Caco-2 (cell line): ENCODE data around the gene TMEM117. TPM values are rescaled to one million over a fixed set of nuclear protein-coding genes. Genes with fewer than 3 reads are reported as not detected.

Experiments
- BruUV-seq: library from RNA; stranded (reverse); fragments of 400-500 nt; replicated peaks from 2 replicates; lab custom pipeline; 2021; lab: Mats Ljungman, UMichigan
- CTCF ChIA-PET: fragments of 300-600 bp; sonication (Branson Sonifier 250); formaldehyde crosslinking; loops from one replicate; lab custom pipeline; 2022; ENCODE audit warnings: antibody characterized with exemption; lab: Charles Lee
- POLR2A ChIA-PET: fragments of 300-600 bp; sonication (Branson Sonifier 250); formaldehyde crosslinking; loops from one replicate; lab custom pipeline; 2022; ENCODE audit warnings: antibody characterized with exemption; lab: Charles Lee
- DNase-seq, 2 experiments: peaks; one replicate each; pipeline versions ENCODE4 v3.0.0 to v3.0.0-alpha.2; 2020 to 2022
- H3K27me3 ChIP-seq: replicated peaks from 2 replicates; pipeline ENCODE4 v1.6.0; 2011; ENCODE audit warnings: low read length; ENCODE audit not compliant: control insufficient read depth, insufficient read depth
- H3K36me3 ChIP-seq: 2 replicates; pipeline ENCODE4 v1.5.1; 2011; ENCODE audit warnings: low read length; ENCODE audit not compliant: control insufficient read depth, insufficient read depth
- H3K4me1 ChIP-seq: fragments of 250-450 bp; sonication (Bioruptor Pico); 2 replicates; pipeline ENCODE4 v1.5.1; 2020; ENCODE audit warnings: mild to moderate bottlenecking
- H3K4me3 ChIP-seq: 2 replicates; pipeline ENCODE4 v1.5.1; 2011; ENCODE audit warnings: low read depth, mild to moderate bottlenecking, control low read depth, low read length
- H3K9me3 ChIP-seq: fragments of 250-450 bp; sonication (Bioruptor Pico); 2 replicates; pipeline ENCODE4 v1.5.1; 2020; ENCODE audit warnings: mild to moderate bottlenecking, moderate library complexity
- H3K27ac Mint-ChIP-seq: one replicate; pipeline ENCODE4 v1.8.0; 2022; ENCODE audit warnings: mixed read lengths; ENCODE audit not compliant: unreplicated experiment
- H3K27me3 Mint-ChIP-seq: one replicate; pipeline ENCODE4 v1.8.0; 2022; ENCODE audit warnings: mixed read lengths; ENCODE audit not compliant: insufficient read depth, unreplicated experiment
- H3K36me3 Mint-ChIP-seq: one replicate; pipeline ENCODE4 v1.8.0; 2022; ENCODE audit warnings: mild to moderate bottlenecking, mixed read lengths; ENCODE audit not compliant: insufficient read depth, unreplicated experiment
- H3K4me1 Mint-ChIP-seq: one replicate; pipeline ENCODE4 v1.8.0; 2022; ENCODE audit warnings: low read depth, mixed read lengths; ENCODE audit not compliant: unreplicated experiment
- H3K4me3 Mint-ChIP-seq: one replicate; pipeline ENCODE4 v1.8.0; 2022; ENCODE audit warnings: mild to moderate bottlenecking, moderate library complexity, mixed read lengths; ENCODE audit not compliant: unreplicated experiment
- H3K9me3 Mint-ChIP-seq: one replicate; pipeline ENCODE4 v1.8.0; 2022; ENCODE audit warnings: mixed read lengths; ENCODE audit not compliant: unreplicated experiment
- CTCF ChIP-seq, 2 experiments: fragments of 200-600 bp in 1 of 2; IDR thresholded peaks; 1 replicate in 1 of 2; 2 replicates in 1 of 2; pipeline versions ENCODE4 v1.5.1 to v1.8.0; 2011 to 2022; ENCODE audit warnings: antibody characterized with exemption in 1 of 2, control low read depth in 1 of 2, inconsistent platforms in 1 of 2, low read depth in 1 of 2, low read length in 1 of 2, mild to moderate bottlenecking in 1 of 2, moderate library complexity in 1 of 2; ENCODE audit not compliant: insufficient read depth in 1 of 2, severe bottlenecking in 1 of 2, unreplicated experiment in 1 of 2
- intact Hi-C: fragments of 100-400 bp; cut with micrococcal nuclease; formaldehyde crosslinking; loops from one replicate; pipeline ENCODE4 v1.10.0; 2022; ENCODE audit not compliant: unreplicated experiment
- total RNA-seq: library from RNA; stranded (reverse); gene quantifications from 2 replicates; pipeline ENCODE4 v1.2.3, GENCODE V29; 2022

The TMEM117 gene
- total RNA-seq, 1 experiment from 2014 or later, result 34.1 TPM

DNA sequence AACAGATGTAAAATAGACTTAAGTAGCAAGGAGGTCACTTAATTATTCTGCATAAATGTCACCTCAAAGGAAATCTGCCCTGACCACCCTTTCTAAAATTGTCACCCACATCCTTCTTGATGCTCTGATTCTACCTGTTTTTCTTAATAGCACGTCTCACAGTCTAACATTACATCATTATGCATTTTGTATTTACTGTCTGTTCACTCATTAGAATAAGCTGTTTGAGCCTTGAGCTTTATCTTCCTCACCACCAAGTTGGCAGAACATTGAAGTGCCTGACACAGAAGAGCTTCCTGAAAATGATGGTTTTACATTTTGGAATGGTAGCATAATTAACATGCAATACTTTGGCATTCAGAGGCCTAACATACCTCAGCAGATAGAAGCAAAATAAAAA, 8.8 kb upstream of the TMEM117 start:
- no peak for TF ChIP-seq CTCF (IDR thresholded peaks at IDR 0.05; ENCODE audit: insufficient read depth in 1 of 2, low read depth in 1 of 2, low read length in 1 of 2, severe bottlenecking in 1 of 2, unreplicated experiment in 1 of 2)
- no peaks in the 10 kb centered on the region for H3K27me3 Mint-ChIP-seq
- no peaks in the 10 kb centered on the region for H3K36me3 Mint-ChIP-seq
- POLR2A ChIA-PET, result interaction anchor here (1.2 kb wide), 1 partner anchor 21 kb away, joined by 3 read pairs; the partner anchor contains the start of gene TWF1
- peaks cover 8% of the 10 kb centered on the region for H3K4me1 ChIP-seq
- intact Hi-C loops, result no loop called here
- no peak overlapping the region for H3K4me3 ChIP-seq
- H3K36me3 ChIP-seq, result no peaks in the 10 kb centered on the region
- peaks cover 11% of the 10 kb centered on the region for H3K4me1 Mint-ChIP-seq
- no peak overlapping the region for H3K27ac Mint-ChIP-seq
- DNase-seq, result no peak
- no peaks in the 10 kb centered on the region for H3K9me3 ChIP-seq
- H3K9me3 Mint-ChIP-seq, result no peaks in the 10 kb centered on the region
- no peak overlapping the region for H3K4me3 Mint-ChIP-seq
- CTCF ChIA-PET, result interaction anchor here (0.6 kb wide), 1 partner anchor 1281 kb away, joined by 3 read pairs; no protein-coding TSS in a partner anchor
- no peaks in the 10 kb centered on the region for H3K27me3 ChIP-seq
- BruUV-seq, result no TSS peak

- Histone ChIP-seq H3K27me3 (no peaks in the 10 kb centered on the region), H3K4me1 (peaks cover 22% of the 10 kb centered on the region), H3K4me3 (no peak overlapping the region), H3K9me3 (no peaks in the 10 kb centered on the region), H3K36me3 (no peaks in the 10 kb centered on the region)
- Mint-ChIP-seq H3K4me3 (no peak overlapping the region), H3K27me3 (no peaks in the 10 kb centered on the region), H3K36me3 (no peaks in the 10 kb centered on the region), H3K4me1 (peaks cover 18% of the 10 kb centered on the region), H3K9me3 (no peaks in the 10 kb centered on the region), H3K27ac (no peak overlapping the region)
- DNase-seq, result no peak
- no TSS peak for BruUV-seq
- ChIA-PET CTCF (no interaction called here), POLR2A (interaction anchor here (0.9 kb wide), 1 partner anchor 26 kb away, joined by 4 read pairs; the partner anchor contains the start of gene TWF1)
- TF ChIP-seq CTCF (IDR thresholded peaks at IDR 0.05; ENCODE audit: insufficient read depth in 1 of 2, low read depth in 1 of 2, low read length in 1 of 2, severe bottlenecking in 1 of 2, unreplicated experiment in 1 of 2), result no peak
- intact Hi-C loops, result no loop called here
Observed at GRCh38 chr12:43832463-43833168, 3.3 kb upstream of the TMEM117 start.

- no peaks in the 10 kb centered on the region for H3K27me3 Mint-ChIP-seq
- Histone ChIP-seq H3K9me3 (no peaks in the 10 kb centered on the region), H3K27me3 (no peaks in the 10 kb centered on the region), H3K4me1 (peaks cover 22% of the 10 kb centered on the region), H3K4me3 (peak overlapping the region; percentile 59), H3K36me3 (no peaks in the 10 kb centered on the region)
- CTCF ChIA-PET, result interaction anchor here (0.8 to 1.0 kb wide), 2 partner anchors 30 to 47 kb away, joined by 4 read pairs; no protein-coding TSS in a partner anchor
- POLR2A ChIA-PET, result interaction anchor here (0.9 to 3.7 kb wide), 4 partner anchors 30 to 77 kb away, joined by 3 to 18 read pairs (median 4); partner anchors contain the start of gene TWF1
- BruUV-seq, result TSS peak; percentile 41
- H3K4me3 Mint-ChIP-seq, result peak overlapping the region; percentile 81
- H3K27ac Mint-ChIP-seq, result peak overlapping the region; percentile 81
- DNase-seq, result no peak
- TF ChIP-seq CTCF (IDR thresholded peaks at IDR 0.05; ENCODE audit: insufficient read depth in 1 of 2, low read depth in 1 of 2, low read length in 1 of 2, severe bottlenecking in 1 of 2, unreplicated experiment in 1 of 2), result no peak
- peaks cover 25% of the 10 kb centered on the region for H3K4me1 Mint-ChIP-seq
- H3K9me3 Mint-ChIP-seq, result no peaks in the 10 kb centered on the region
- intact Hi-C loops, result no loop called here
- H3K36me3 Mint-ChIP-seq, result no peaks in the 10 kb centered on the region
Observed at GRCh38 chr12:43835264-43835655, 621 bp upstream of the TMEM117 start.
